Measurements from ENCODE around the gene ADGRV1.

DNA sequence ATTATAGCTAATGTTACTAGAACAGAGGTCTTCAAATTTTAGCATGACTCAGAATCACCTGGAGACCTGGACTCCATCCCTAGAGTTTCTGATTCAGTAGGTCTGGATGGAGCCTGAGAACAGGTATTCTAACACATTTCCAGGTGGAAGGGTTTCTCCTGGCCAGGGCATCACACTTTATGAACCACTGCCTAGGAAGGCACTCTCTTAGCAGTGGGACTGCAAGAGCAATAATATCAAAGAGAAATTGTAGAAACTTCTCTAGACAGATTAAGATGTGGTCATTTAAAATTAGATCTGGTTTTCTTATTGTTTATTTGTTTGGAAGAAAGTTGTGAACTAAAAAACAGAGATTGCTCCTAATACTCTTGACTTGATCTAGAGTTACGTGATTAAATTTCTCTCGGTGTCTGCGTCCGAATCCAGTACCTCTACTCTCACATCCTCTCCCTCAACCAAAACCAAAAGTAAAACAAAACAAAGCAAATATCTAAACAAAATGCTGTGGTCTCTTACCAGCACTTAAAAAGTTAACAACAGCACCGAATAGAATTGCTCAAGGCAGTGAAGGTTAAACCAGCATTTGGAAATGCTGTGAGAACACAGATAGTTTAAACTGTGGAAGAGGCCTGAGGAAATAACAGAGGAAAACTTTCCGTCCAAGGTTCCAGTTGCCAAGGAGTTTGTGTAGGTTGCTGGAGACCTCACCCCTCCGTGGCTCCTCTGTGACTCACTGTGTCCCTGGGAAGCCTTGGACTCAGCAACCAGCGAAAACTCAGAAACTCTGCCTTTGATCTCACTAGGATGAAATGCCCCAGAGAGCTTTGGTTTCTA, 631.1 kb downstream of the ADGRV1 start:
- TF ChIP-seq, protein P1, sequence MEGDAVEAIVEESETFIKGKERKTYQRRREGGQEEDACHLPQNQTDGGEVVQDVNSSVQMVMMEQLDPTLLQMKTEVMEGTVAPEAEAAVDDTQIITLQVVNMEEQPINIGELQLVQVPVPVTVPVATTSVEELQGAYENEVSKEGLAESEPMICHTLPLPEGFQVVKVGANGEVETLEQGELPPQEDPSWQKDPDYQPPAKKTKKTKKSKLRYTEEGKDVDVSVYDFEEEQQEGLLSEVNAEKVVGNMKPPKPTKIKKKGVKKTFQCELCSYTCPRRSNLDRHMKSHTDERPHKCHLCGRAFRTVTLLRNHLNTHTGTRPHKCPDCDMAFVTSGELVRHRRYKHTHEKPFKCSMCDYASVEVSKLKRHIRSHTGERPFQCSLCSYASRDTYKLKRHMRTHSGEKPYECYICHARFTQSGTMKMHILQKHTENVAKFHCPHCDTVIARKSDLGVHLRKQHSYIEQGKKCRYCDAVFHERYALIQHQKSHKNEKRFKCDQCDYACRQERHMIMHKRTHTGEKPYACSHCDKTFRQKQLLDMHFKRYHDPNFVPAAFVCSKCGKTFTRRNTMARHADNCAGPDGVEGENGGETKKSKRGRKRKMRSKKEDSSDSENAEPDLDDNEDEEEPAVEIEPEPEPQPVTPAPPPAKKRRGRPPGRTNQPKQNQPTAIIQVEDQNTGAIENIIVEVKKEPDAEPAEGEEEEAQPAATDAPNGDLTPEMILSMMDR (IDR thresholded peaks at IDR 0.05) = no peak
- TF ChIP-seq POLR2A (IDR thresholded peaks at IDR 0.05) (no peak), POLR2AphosphoS5 (IDR thresholded peaks at IDR 0.05) (no peak)
